K562 (cell line): ENCODE data around the gene EXT2. TPM values are rescaled to one million over a fixed set of nuclear protein-coding genes. Genes with fewer than 3 reads are reported as not detected.

Experiments used
- ATAC-seq: fragments of 200-7000 bp; cut with Tn5 transposase; 3 replicates; pipeline ENCODE4 v1.9.1; 2020; ENCODE audit warnings: moderate library complexity
- BruUV-seq: library from RNA; stranded (reverse); fragments of 400-500 nt; replicated peaks from 2 replicates; lab custom pipeline; 2021; lab: Mats Ljungman, UMichigan
- CTCF ChIA-PET: fragments of 300-600 bp; formaldehyde crosslinking; extraction: SDS; loops from one replicate; lab custom pipeline; 2021; ENCODE audit warnings: low intra/inter-chr PET ratio; lab: Yijun Ruan, JAX
- POLR2A ChIA-PET: fragments of 300-600, 350-650 bp; sonication (Branson Sonifier 250); formaldehyde crosslinking; extraction: SDS; loops from one replicate; lab custom pipeline; 2021; ENCODE audit warnings: antibody characterized with exemption, inconsistent platforms; lab: Yijun Ruan, JAX
- DNase-seq, 4 experiments: peaks; one replicate each; pipeline versions ENCODE4 v3.0.0 to v3.0.0-alpha.2; 2011 to 2018; ENCODE audit warnings: low spot score in 3 of 4, mixed read lengths in 3 of 4; ENCODE audit errors: extremely low read depth in 1 of 4
- FAIRE-seq: peaks from 2 replicates; lab custom pipeline; 2011; peaks lifted over from hg19 to GRCh38; lab: Jason Lieb, UNC
- H2AFZ ChIP-seq: 2 replicates; pipeline ENCODE4 v1.6.0; 2011; ENCODE audit warnings: low read depth, low read length, control low read depth, inconsistent platforms
- H3K27ac ChIP-seq: fragments of 200-600 bp; 3 replicates; pipeline ENCODE4 v1.8.0; 2011; ENCODE audit warnings: low read depth, mild to moderate bottlenecking, control low read depth, inconsistent platforms, low read length, moderate library complexity, mixed read lengths; ENCODE audit errors: extremely low read depth
- H3K27me3 ChIP-seq, 2 experiments: fragments of 300-600 bp in 1 of 2; 2 replicates in 1 of 2; 3 replicates in 1 of 2; pipeline versions ENCODE4 v1.6.0 to v1.8.0; 2011; ENCODE audit warnings: inconsistent platforms in 2 of 2, low read length in 2 of 2, mild to moderate bottlenecking in 1 of 2, mixed read lengths in 1 of 2, moderate library complexity in 1 of 2; ENCODE audit not compliant: control insufficient read depth in 2 of 2, insufficient read depth in 2 of 2
- H3K36me3 ChIP-seq: fragments of 300-600 bp; 3 replicates; pipeline ENCODE4 v1.8.0; 2011; ENCODE audit warnings: mild to moderate bottlenecking, low read length, inconsistent platforms; ENCODE audit not compliant: control insufficient read depth, insufficient read depth
- H3K4me1 ChIP-seq, 2 experiments: fragments of 200-600 bp in 1 of 2; replicated peaks in 1 of 2; 2 replicates in 1 of 2; 3 replicates in 1 of 2; pipeline versions ENCODE4 v1.5.1 to v1.8.0; 2011; ENCODE audit warnings: inconsistent platforms in 2 of 2, low read length in 2 of 2, mild to moderate bottlenecking in 1 of 2, mixed read lengths in 1 of 2, moderate library complexity in 1 of 2; ENCODE audit not compliant: control insufficient read depth in 2 of 2, insufficient read depth in 2 of 2
- H3K4me2 ChIP-seq: 2 replicates; pipeline ENCODE4 v1.6.1; 2011; ENCODE audit warnings: low read length, control low read depth, inconsistent platforms, mixed read lengths; ENCODE audit not compliant: insufficient read depth
- H3K4me3 ChIP-seq: fragments of 200-600 bp; sonication (generic), shearing (Covaris generic); 2 replicates; pipeline ENCODE4 v1.5.1; 2016; ENCODE audit warnings: control low read depth, inconsistent platforms
- H3K79me2 ChIP-seq: fragments of 200-600 bp; 3 replicates; pipeline ENCODE4 v1.8.0; 2011; ENCODE audit warnings: low read length, inconsistent platforms; ENCODE audit not compliant: control insufficient read depth, insufficient read depth
- H3K9ac ChIP-seq, 2 experiments: 2 replicates each; pipeline versions ENCODE4 v1.6.0 to v1.6.1; 2011; ENCODE audit warnings: low read depth in 2 of 2, low read length in 2 of 2, control low read depth in 1 of 2, inconsistent platforms in 1 of 2, mild to moderate bottlenecking in 1 of 2, mixed read lengths in 1 of 2; ENCODE audit not compliant: insufficient read depth in 1 of 2
- H3K9me1 ChIP-seq: one replicate; pipeline ENCODE4 v1.6.0; 2011; ENCODE audit warnings: inconsistent platforms, mild to moderate bottlenecking, low read length, moderate library complexity; ENCODE audit not compliant: control insufficient read depth, insufficient read depth
- H3K9me3 ChIP-seq: replicated peaks from 2 replicates; pipeline ENCODE4 v1.5.1; 2011; ENCODE audit warnings: low read depth, low read length, inconsistent platforms; ENCODE audit not compliant: control insufficient read depth, insufficient read depth
- H4K20me1 ChIP-seq: replicated peaks from 2 replicates; pipeline ENCODE4 v1.6.1; 2011; ENCODE audit warnings: low read length, inconsistent platforms, mixed read lengths; ENCODE audit not compliant: control insufficient read depth, insufficient read depth
- EP400 ChIP-seq: fragments of 450-650 bp; IDR thresholded peaks from 2 replicates; pipeline ENCODE4 v1.6.1; 2017; ENCODE audit warnings: antibody characterized with exemption, mild to moderate bottlenecking, moderate library complexity
- GABPB2 ChIP-seq: fragments of 250-450 bp; sonication (Bioruptor Pico); conservative IDR thresholded peaks from 2 replicates; pipeline ENCODE4 v1.5.1; 2021; ENCODE audit warnings: mild to moderate bottlenecking
- ID3 ChIP-seq, 2 experiments: fragments of 250-450 bp in 1 of 2; fragments of 450-650 bp in 1 of 2; sonication (Bioruptor Pico) in 1 of 2; IDR thresholded peaks; 2 replicates each; pipeline versions ENCODE4 v1.6.1 to v1.8.0; 2016 to 2021; ENCODE audit warnings: mild to moderate bottlenecking in 2 of 2, moderate library complexity in 2 of 2, missing compliant biosample characterization in 1 of 2, missing genetic modification characterization in 1 of 2
- KDM1A ChIP-seq, 2 experiments: fragments of 450-650 bp; IDR thresholded peaks; 2 replicates each; pipeline ENCODE4 v1.6.1; 2016; ENCODE audit warnings: mild to moderate bottlenecking in 2 of 2
- KLF6 ChIP-seq: fragments of 250-450 bp; sonication (Bioruptor Pico); IDR thresholded peaks from 2 replicates; pipeline ENCODE4 v1.4.0; 2020; ENCODE audit warnings: mild to moderate bottlenecking, moderate library complexity, borderline replicate concordance
- MTA1 ChIP-seq: fragments of 450-650 bp; IDR thresholded peaks from 2 replicates; pipeline ENCODE4 v1.6.1; 2017; ENCODE audit warnings: borderline replicate concordance
- MTA3 ChIP-seq: fragments of 450-650 bp; formaldehyde crosslinking; IDR thresholded peaks from 2 replicates; pipeline ENCODE4 v1.6.1; 2017; ENCODE audit warnings: mild to moderate bottlenecking, borderline replicate concordance
- NR2F6 ChIP-seq: fragments of 450-650 bp; formaldehyde crosslinking; IDR thresholded peaks from 2 replicates; pipeline ENCODE4 v1.4.0; 2020; ENCODE audit warnings: mild to moderate bottlenecking
- POLR2AphosphoS2 ChIP-seq: IDR thresholded peaks from 2 replicates; pipeline ENCODE4 v1.6.1; 2012; ENCODE audit warnings: low read length, improper control_type of control experiment
- SAFB ChIP-seq: fragments of 200-400 bp; formaldehyde crosslinking; IDR thresholded peaks from 2 replicates; pipeline ENCODE4 v1.6.1; 2017; ENCODE audit warnings: low read depth, low read length, borderline replicate concordance
- SAP30 ChIP-seq: fragments of 200-600 bp; sonication (generic); IDR thresholded peaks from 2 replicates; pipeline ENCODE4 v1.6.1; 2012; ENCODE audit warnings: borderline replicate concordance, low read depth, mild to moderate bottlenecking, moderate library complexity, low read length, control low read depth, inconsistent platforms; ENCODE audit not compliant: insufficient read depth, poor library complexity, severe bottlenecking
- WGBS: fragments of 100-300 bp; shearing (Covaris generic); methylation state at CpG from one replicate; pipeline ENCODE4 v1.1.6; 2016; ENCODE audit warnings: low coverage, mixed read lengths; ENCODE audit not compliant: insufficient coverage; ENCODE audit errors: missing lambda C conversion rate; 5-methylcytosine and 5-hydroxymethylcytosine counted together
- in situ Hi-C: fragments of 300-500 bp; cut with MboI; formaldehyde crosslinking; loops from 4 replicates; pipeline ENCODE4 v1.15.0; 2018; ENCODE audit warnings: inconsistent platforms, mixed read lengths
- intact Hi-C: fragments of 100-400 bp; cut with micrococcal nuclease; formaldehyde crosslinking; loops from 2 replicates; pipeline ENCODE4 v1.14.2; 2022
- polyA plus RNA-seq, 8 experiments: library from polyadenylated mRNA; depleted of rRNA in 4 of 8; stranded (reverse) in 5 of 8; unstranded in 3 of 8; fragments of >200 nt; fragmentation: Nextera tagmentation in 2 of 8; fragmentation: Illumina TruSeq in 1 of 8; extraction: Ambion mirVana in 2 of 8; extraction: Trizol in 1 of 8; gene quantifications; 2 replicates each; pipeline versions ENCODE4 v1.2.1 to v1.2.3, GENCODE V29; 2011 to 2014; ENCODE audit warnings: inconsistent platforms in 1 of 8, missing spikeins in 1 of 8
- total RNA-seq, 7 experiments: library from RNA; depleted of rRNA in 6 of 7; stranded (reverse); fragments of >200 nt in 6 of 7; fragmentation: Illumina TruSeq in 2 of 7; extraction: Trizol in 2 of 7; gene quantifications; 2 replicates each; pipeline versions ENCODE4 v1.2.1 to v1.2.3, GENCODE V29; 2011 to 2021; ENCODE audit warnings: low replicate concordance in 1 of 7

EXT2 gene
- total and polyA plus RNA-seq, 9 of the 15 experiments (the other 6 are each of a cell fraction or from before 2014, with no cell fraction given) = 7.5 to 52.1 (median 38.1) TPM

DNA sequence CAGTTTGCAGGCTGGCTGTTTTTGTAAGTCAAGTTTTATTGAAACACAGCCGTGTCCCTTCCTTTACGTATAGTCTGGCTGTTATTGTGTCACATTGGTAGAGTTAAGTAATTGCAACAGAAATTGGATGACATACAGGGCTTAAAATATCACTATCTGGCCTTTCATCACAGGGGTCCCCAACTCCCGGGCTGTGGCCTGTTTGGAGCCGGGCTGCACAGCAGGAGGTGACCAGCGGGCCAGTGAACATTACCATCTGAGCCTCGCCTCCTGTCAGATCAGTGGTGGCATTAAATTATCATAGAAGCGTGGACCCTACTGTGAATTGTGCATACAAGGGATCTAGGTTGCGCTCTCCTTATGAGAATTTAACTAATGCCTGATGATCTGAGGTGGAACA is 31.7 kb downstream of the EXT2 start:
- Histone ChIP-seq H3K9me3 (no peaks in the 10 kb centered on the region), H3K4me2 (no peak overlapping the region), H3K4me3 (no peak overlapping the region), H3K27me3 (no peaks in the 10 kb centered on the region), H3K9ac (no peak overlapping the region), H3K27ac (no peak overlapping the region), H4K20me1 (no peaks in the 10 kb centered on the region), H3K36me3 (peaks cover 60% of the 10 kb centered on the region), H3K9me1 (no peaks in the 10 kb centered on the region), H2AFZ (no peak overlapping the region), H3K79me2 (no peaks in the 10 kb centered on the region), H3K4me1 (no peaks in the 10 kb centered on the region)
- no peak for DNase-seq
- intact Hi-C loops = no loop called here
- FAIRE-seq = no peak
- TF ChIP-seq NR2F6 (CRISPR knock-in tag) = no peak
- TF ChIP-seq ID3 (CRISPR knock-in tag; IDR thresholded peaks at IDR 0.05) = no peak
- no peak for TF ChIP-seq ID3 (tag; IDR thresholded peaks at IDR 0.05)
- TF ChIP-seq MTA1 = no peak
- no peak for TF ChIP-seq MTA3
- no peak for TF ChIP-seq KLF6
- TF ChIP-seq SAP30 = no peak
- no peak for TF ChIP-seq SAFB
- no peak for TF ChIP-seq GABPB2
- no peak for TF ChIP-seq KDM1A (IDR thresholded peaks at IDR 0.05)
- no peak for TF ChIP-seq POLR2AphosphoS2
- TF ChIP-seq EP400 = no peak
- 83% methylated on average over 8 of the region's 8 CpGs for WGBS
- BruUV-seq = no TSS peak
- CTCF ChIA-PET = no interaction called here
- no peak for ATAC-seq
- in situ Hi-C loops = no loop called here
- POLR2A ChIA-PET = interaction anchor here (0.5 kb wide), 1 partner anchor 614 kb away, joined by 3 read pairs; no protein-coding TSS in a partner anchor
